ENCODE measurements around the gene ATP6V0E1. TPM values are rescaled to one million over a fixed set of nuclear protein-coding genes. Genes with fewer than 3 reads are reported as not detected.

The ATP6V0E1 gene
- total and polyA plus RNA-seq, 2 donors (not counting 3 experiments of a cell fraction or from before 2014, with no cell fraction given), result 217 to 278 TPM

- intact Hi-C loops (cut with micrococcal nuclease), result no loop called here
- dilution Hi-C loops (cut with MboI; ENCODE audit: extremely low pct_ligation_motif_present, low sequenced_read_pairs), result no loop called here
- H3K36me3 ChIP-seq (ENCODE audit: control insufficient read depth in 2 of 2, extremely low read depth in 1 of 2, insufficient read depth in 2 of 2, low read length in 2 of 2), result peaks cover 0 to 11% of the 10 kb centered on the region in 2 experiments
- CTCF ChIA-PET, result interaction anchor here (1.0 to 2.8 kb wide), 6 partner anchors 11 to 239 kb away, joined by 3 to 13 read pairs (median 4); no protein-coding TSS in a partner anchor
- no TSS peak for BruUV-seq (replicated peaks)
- no peaks in the 10 kb centered on the region for H3K27me3 ChIP-seq (ENCODE audit: control insufficient read depth in 2 of 2, insufficient read depth in 2 of 2, low read length in 2 of 2)
- H3K9me3 ChIP-seq (replicated peaks; ENCODE audit: control insufficient read depth, insufficient read depth, low read length), result no peaks in the 10 kb centered on the region
- DNase-seq (ENCODE audit: low read depth, low spot score), result no peak
- H3K79me2 ChIP-seq (ENCODE audit: control insufficient read depth, insufficient read depth, low read length), result no peaks in the 10 kb centered on the region
- no peaks in the 10 kb centered on the region for H3K9me1 ChIP-seq (replicated peaks; ENCODE audit: control insufficient read depth, extremely low read depth, insufficient read depth, low read length)
- peak; percentile 66 for FAIRE-seq
- no peak overlapping the region for H3K4me2 ChIP-seq (ENCODE audit: insufficient read depth, low read length)
- peaks cover 14% of the 10 kb centered on the region for H3K4me1 ChIP-seq (ENCODE audit: control insufficient read depth, extremely low read depth, insufficient read depth, low read length)
- no peak overlapping the region for H2AFZ ChIP-seq (ENCODE audit: low read depth, low read length)
- H4K20me1 ChIP-seq (replicated peaks; ENCODE audit: control insufficient read depth, extremely low read depth, insufficient read depth, low read length), result no peaks in the 10 kb centered on the region
- POLR2A ChIA-PET, result interaction anchor here (1.1 kb wide), 1 partner anchor 183 kb away, joined by 3 read pairs; the partner anchor contains the start of gene DUSP1
- H3K27ac ChIP-seq (ENCODE audit: insufficient read depth, low read depth, low read length), result no peak overlapping the region
- H3K9ac ChIP-seq (replicated peaks; ENCODE audit: extremely low read depth, insufficient read depth, low read length), result no peak overlapping the region
- TF ChIP-seq EZH2 (IDR thresholded peaks at IDR 0.05; ENCODE audit: borderline replicate concordance, low read depth, low read length, severe bottlenecking) (no peak), MAX (IDR thresholded peaks at IDR 0.05; ENCODE audit: insufficient read depth, insufficient read length) (no peak), MYC (IDR thresholded peaks at IDR 0.05; ENCODE audit: low read depth, low read length) (no peak), GATA2 (IDR thresholded peaks at IDR 0.05; ENCODE audit: insufficient read depth, insufficient read length, low read depth, low read length) (no peak), POLR2A (IDR thresholded peaks at IDR 0.05; ENCODE audit: low read depth, low read length) (no peak), FOS (IDR thresholded peaks at IDR 0.05; ENCODE audit: borderline replicate concordance, insufficient read depth, low read length) (no peak), JUN (IDR thresholded peaks at IDR 0.05; ENCODE audit: borderline replicate concordance, insufficient read depth, insufficient read length, low read depth) (no peak), POLR2AphosphoS5 (IDR thresholded peaks at IDR 0.05; ENCODE audit: insufficient read depth, low read depth, low read length) (no peak), CTCF (IDR thresholded peaks at IDR 0.05; ENCODE audit: extremely low read depth in 1 of 2, insufficient read depth in 1 of 2, low read depth in 1 of 2, low read length in 2 of 2) (no peak)
- no peak overlapping the region for H3K4me3 ChIP-seq (replicated peaks in 1 of 3; ENCODE audit: insufficient read depth in 1 of 3, low read depth in 1 of 3, low read length in 3 of 3)
These were observed 29.5 kb upstream of the ATP6V0E1 start for GRCh38 chr5:172953776-172954675.

Measured in endothelial cell of umbilical vein (primary cell).